MM.1S (cell line): ENCODE measurements around the gene SUCLA2.
A peak's percentile ranks its signal among the peaks of the same experiment; 100 is the strongest.

Experiments used
- DNase-seq: peaks from one replicate; pipeline ENCODE4 v3.0.0-alpha.2; 2015
- H2AFZ ChIP-seq: fragments of 300-600 bp; sonication (generic); 2 replicates; pipeline ENCODE4 v1.6.0; 2016; ENCODE audit warnings: antibody characterized with exemption, low read length
- H3F3A ChIP-seq: fragments of 300-600 bp; sonication (generic); 2 replicates; pipeline ENCODE4 v1.6.1; 2016; ENCODE audit warnings: mild to moderate bottlenecking, antibody characterized with exemption, low read length, moderate library complexity, mixed read lengths; ENCODE audit not compliant: insufficient read depth
- H3K27ac ChIP-seq: fragments of 300-600 bp; sonication (generic); 2 replicates; pipeline ENCODE4 v1.5.1; 2016; ENCODE audit warnings: mild to moderate bottlenecking, low read length
- H3K27me3 ChIP-seq: fragments of 300-600 bp; sonication (generic); replicated peaks from 2 replicates; pipeline ENCODE4 v1.6.0; 2016; ENCODE audit warnings: low read length; ENCODE audit not compliant: insufficient read depth
- H3K36me3 ChIP-seq: fragments of 300-600 bp; sonication (generic); replicated peaks from 2 replicates; pipeline ENCODE4 v1.6.1; 2016; ENCODE audit warnings: mild to moderate bottlenecking, low read length, mixed read lengths; ENCODE audit not compliant: insufficient read depth
- H3K4me1 ChIP-seq: fragments of 300-600 bp; sonication (generic); 2 replicates; pipeline ENCODE4 v1.6.1; 2016; ENCODE audit warnings: low read length, mixed read lengths
- H3K4me2 ChIP-seq: fragments of 300-600 bp; sonication (generic); 2 replicates; pipeline ENCODE4 v1.6.0; 2016; ENCODE audit warnings: low read depth, low read length
- H3K4me3 ChIP-seq: fragments of 300-600 bp; sonication (generic); 2 replicates; pipeline ENCODE4 v1.5.1; 2016; ENCODE audit warnings: low read length, mixed read lengths
- H3K79me2 ChIP-seq: fragments of 300-600 bp; sonication (generic); 2 replicates; pipeline ENCODE4 v1.6.1; 2016; ENCODE audit warnings: mixed run types, low read length, mixed read lengths
- H3K9ac ChIP-seq: fragments of 300-600 bp; sonication (generic); 2 replicates; pipeline ENCODE4 v1.6.1; 2016; ENCODE audit warnings: low read length, mixed read lengths
- H3K9me2 ChIP-seq: fragments of 300-600 bp; sonication (generic); replicated peaks from 2 replicates; pipeline ENCODE4 v1.6.1; 2016; ENCODE audit warnings: mild to moderate bottlenecking, low read length, mixed read lengths; ENCODE audit not compliant: insufficient read depth
- H3K9me3 ChIP-seq: fragments of 300-600 bp; sonication (generic); replicated peaks from 2 replicates; pipeline ENCODE4 v1.6.1; 2016; ENCODE audit warnings: mild to moderate bottlenecking, low read length, mixed read lengths; ENCODE audit not compliant: insufficient read depth
- H4K20me1 ChIP-seq: fragments of 300-600 bp; sonication (generic); 2 replicates; pipeline ENCODE4 v1.6.1; 2016; ENCODE audit warnings: mild to moderate bottlenecking, low read length, moderate library complexity, mixed read lengths; ENCODE audit not compliant: insufficient read depth
- CTCF ChIP-seq: fragments of 300-600 bp; sonication (generic); IDR thresholded peaks from 2 replicates; pipeline ENCODE4 v1.5.1; 2016; ENCODE audit warnings: antibody characterized with exemption, low read length, mixed read lengths
- EZH2 ChIP-seq: fragments of 300-600 bp; sonication (generic); optimal IDR thresholded peaks from 2 replicates; pipeline ENCODE3; 2017; ENCODE audit warnings: low read depth, mild to moderate bottlenecking, antibody characterized with exemption, low read length, mixed read lengths
- EZH2phosphoT487 ChIP-seq: fragments of 300-600 bp; sonication (generic); IDR thresholded peaks from 2 replicates; pipeline ENCODE4 v1.6.1; 2018; ENCODE audit warnings: antibody characterized with exemption, low read length

Gene SUCLA2

GRCh38 chr13:48001114-48001881, at the start of gene SUCLA2:
Gene SUCLA2, minus strand, starts transcription at chr13:48001273. Its CDS starts 4 bp downstream, at chr13:48001269.
- H3K79me2 ChIP-seq: peaks cover 32% of the 10 kb centered on the region
- H3F3A ChIP-seq: no peaks in the 10 kb centered on the region
- H3K9ac ChIP-seq: peak within 1 kb of the TSS; percentile 79
- no peak for TF ChIP-seq EZH2
- no peak for TF ChIP-seq CTCF
- H3K4me3 ChIP-seq: peak within 1 kb of the TSS; percentile 91
- H3K4me2 ChIP-seq: peak within 1 kb of the TSS; percentile 77
- no peaks in the 10 kb centered on the region for H3K27me3 ChIP-seq
- peak within 1 kb of the TSS; percentile 75 for H2AFZ ChIP-seq
- H3K9me2 ChIP-seq: no peaks in the 10 kb centered on the region
- no peak within 1 kb of the TSS for H3K27ac ChIP-seq
- no peaks in the 10 kb centered on the region for H3K36me3 ChIP-seq
- no peaks in the 10 kb centered on the region for H4K20me1 ChIP-seq
- H3K9me3 ChIP-seq: no peaks in the 10 kb centered on the region
- peak; percentile 84 for DNase-seq
- no peaks in the 10 kb centered on the region for H3K4me1 ChIP-seq

- Histone ChIP-seq H2AFZ (no peak overlapping the region), H3K9me3 (no peaks in the 10 kb centered on the region), H3K27me3 (no peaks in the 10 kb centered on the region), H3K4me3 (no peak overlapping the region), H4K20me1 (no peaks in the 10 kb centered on the region), H3F3A (no peaks in the 10 kb centered on the region), H3K9me2 (no peaks in the 10 kb centered on the region), H3K4me2 (no peak overlapping the region), H3K9ac (no peak overlapping the region), H3K36me3 (no peaks in the 10 kb centered on the region), H3K79me2 (no peaks in the 10 kb centered on the region), H3K4me1 (no peaks in the 10 kb centered on the region), H3K27ac (no peak overlapping the region)
- DNase-seq: no peak
- TF ChIP-seq CTCF: no peak
These were observed 49.5 kb upstream of the SUCLA2 start for GRCh38 chr13:48050550-48050949.

GRCh38 chr13:48043789-48044503, 42.9 kb upstream of the SUCLA2 start:
- no peaks in the 10 kb centered on the region for H3K36me3 ChIP-seq
- H3K79me2 ChIP-seq: peaks cover 4% of the 10 kb centered on the region; the same call in 1 of the 2 replicates
- no peaks in the 10 kb centered on the region for H3K9me2 ChIP-seq
- no peak for DNase-seq
- H3K27me3 ChIP-seq: no peaks in the 10 kb centered on the region
- H3K9me3 ChIP-seq: no peaks in the 10 kb centered on the region
- H3K9ac ChIP-seq: no peak overlapping the region
- TF ChIP-seq EZH2 (no peak), CTCF (no peak), EZH2phosphoT487 (no peak)
- no peak overlapping the region for H3K4me2 ChIP-seq
- H3K4me1 ChIP-seq: no peaks in the 10 kb centered on the region
- no peak overlapping the region for H3K27ac ChIP-seq
- H3F3A ChIP-seq: no peaks in the 10 kb centered on the region
- H3K4me3 ChIP-seq: no peak overlapping the region
- H2AFZ ChIP-seq: no peak overlapping the region
- no peaks in the 10 kb centered on the region for H4K20me1 ChIP-seq
